ENCODE measurements around the gene CBFA2T3.

The CBFA2T3 gene

GRCh38 chr16:88899901-88900661 is 76.9 kb downstream of the CBFA2T3 start:
- H3K27ac ChIP-seq (replicated peaks): no peak overlapping the region
- no peaks in the 10 kb centered on the region for H3K27me3 ChIP-seq (ENCODE audit: insufficient read depth, poor library complexity, severe bottlenecking)
- TF ChIP-seq SPI1 (IDR thresholded peaks at IDR 0.05; ENCODE audit: borderline replicate concordance, low read depth): no peak
- TF ChIP-seq, protein P1, sequence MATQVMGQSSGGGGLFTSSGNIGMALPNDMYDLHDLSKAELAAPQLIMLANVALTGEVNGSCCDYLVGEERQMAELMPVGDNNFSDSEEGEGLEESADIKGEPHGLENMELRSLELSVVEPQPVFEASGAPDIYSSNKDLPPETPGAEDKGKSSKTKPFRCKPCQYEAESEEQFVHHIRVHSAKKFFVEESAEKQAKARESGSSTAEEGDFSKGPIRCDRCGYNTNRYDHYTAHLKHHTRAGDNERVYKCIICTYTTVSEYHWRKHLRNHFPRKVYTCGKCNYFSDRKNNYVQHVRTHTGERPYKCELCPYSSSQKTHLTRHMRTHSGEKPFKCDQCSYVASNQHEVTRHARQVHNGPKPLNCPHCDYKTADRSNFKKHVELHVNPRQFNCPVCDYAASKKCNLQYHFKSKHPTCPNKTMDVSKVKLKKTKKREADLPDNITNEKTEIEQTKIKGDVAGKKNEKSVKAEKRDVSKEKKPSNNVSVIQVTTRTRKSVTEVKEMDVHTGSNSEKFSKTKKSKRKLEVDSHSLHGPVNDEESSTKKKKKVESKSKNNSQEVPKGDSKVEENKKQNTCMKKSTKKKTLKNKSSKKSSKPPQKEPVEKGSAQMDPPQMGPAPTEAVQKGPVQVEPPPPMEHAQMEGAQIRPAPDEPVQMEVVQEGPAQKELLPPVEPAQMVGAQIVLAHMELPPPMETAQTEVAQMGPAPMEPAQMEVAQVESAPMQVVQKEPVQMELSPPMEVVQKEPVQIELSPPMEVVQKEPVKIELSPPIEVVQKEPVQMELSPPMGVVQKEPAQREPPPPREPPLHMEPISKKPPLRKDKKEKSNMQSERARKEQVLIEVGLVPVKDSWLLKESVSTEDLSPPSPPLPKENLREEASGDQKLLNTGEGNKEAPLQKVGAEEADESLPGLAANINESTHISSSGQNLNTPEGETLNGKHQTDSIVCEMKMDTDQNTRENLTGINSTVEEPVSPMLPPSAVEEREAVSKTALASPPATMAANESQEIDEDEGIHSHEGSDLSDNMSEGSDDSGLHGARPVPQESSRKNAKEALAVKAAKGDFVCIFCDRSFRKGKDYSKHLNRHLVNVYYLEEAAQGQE (IDR thresholded peaks at IDR 0.05; ENCODE audit: insufficient replicate concordance, low read depth): no peak
- no peak for TF ChIP-seq POLR2AphosphoS5 (IDR thresholded peaks at IDR 0.05; ENCODE audit: low read depth)
- TF ChIP-seq, protein P2, sequence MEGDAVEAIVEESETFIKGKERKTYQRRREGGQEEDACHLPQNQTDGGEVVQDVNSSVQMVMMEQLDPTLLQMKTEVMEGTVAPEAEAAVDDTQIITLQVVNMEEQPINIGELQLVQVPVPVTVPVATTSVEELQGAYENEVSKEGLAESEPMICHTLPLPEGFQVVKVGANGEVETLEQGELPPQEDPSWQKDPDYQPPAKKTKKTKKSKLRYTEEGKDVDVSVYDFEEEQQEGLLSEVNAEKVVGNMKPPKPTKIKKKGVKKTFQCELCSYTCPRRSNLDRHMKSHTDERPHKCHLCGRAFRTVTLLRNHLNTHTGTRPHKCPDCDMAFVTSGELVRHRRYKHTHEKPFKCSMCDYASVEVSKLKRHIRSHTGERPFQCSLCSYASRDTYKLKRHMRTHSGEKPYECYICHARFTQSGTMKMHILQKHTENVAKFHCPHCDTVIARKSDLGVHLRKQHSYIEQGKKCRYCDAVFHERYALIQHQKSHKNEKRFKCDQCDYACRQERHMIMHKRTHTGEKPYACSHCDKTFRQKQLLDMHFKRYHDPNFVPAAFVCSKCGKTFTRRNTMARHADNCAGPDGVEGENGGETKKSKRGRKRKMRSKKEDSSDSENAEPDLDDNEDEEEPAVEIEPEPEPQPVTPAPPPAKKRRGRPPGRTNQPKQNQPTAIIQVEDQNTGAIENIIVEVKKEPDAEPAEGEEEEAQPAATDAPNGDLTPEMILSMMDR (IDR thresholded peaks at IDR 0.05; ENCODE audit: insufficient read depth, low read length): no peak
- no peak for DNase-seq (ENCODE audit: low read depth in 1 of 2, low spot score in 1 of 2)
- H3K4me3 ChIP-seq (replicated peaks; ENCODE audit: insufficient read depth, low read length): no peak overlapping the region

GRCh38 chr16:88897696-88898425 is 79.1 kb downstream of the CBFA2T3 start:
- Histone ChIP-seq H3K4me3 (replicated peaks; ENCODE audit: insufficient read depth, low read length) (no peak overlapping the region), H3K27me3 (ENCODE audit: insufficient read depth, poor library complexity, severe bottlenecking) (no peaks in the 10 kb centered on the region), H3K27ac (replicated peaks) (no peak overlapping the region)
- TF ChIP-seq SPI1 (IDR thresholded peaks at IDR 0.05; ENCODE audit: borderline replicate concordance, low read depth): no peak
- no peak for TF ChIP-seq POLR2AphosphoS5 (IDR thresholded peaks at IDR 0.05; ENCODE audit: low read depth)
- TF ChIP-seq, protein P2 (IDR thresholded peaks at IDR 0.05; ENCODE audit: insufficient read depth, low read length): no peak
- no peak for TF ChIP-seq GABPA (IDR thresholded peaks at IDR 0.05; ENCODE audit: low read depth)
- TF ChIP-seq, protein P1 (IDR thresholded peaks at IDR 0.05; ENCODE audit: insufficient replicate concordance, low read depth): no peak
- DNase-seq (ENCODE audit: low read depth in 1 of 2, low spot score in 1 of 2): no peak

GRCh38 chr16:88896238-88897070 is 80.6 kb downstream of the CBFA2T3 start:
- no peak for DNase-seq (ENCODE audit: low read depth in 1 of 2, low spot score in 1 of 2)
- Histone ChIP-seq H3K27me3 (ENCODE audit: insufficient read depth, poor library complexity, severe bottlenecking) (no peaks in the 10 kb centered on the region), H3K4me3 (replicated peaks; ENCODE audit: insufficient read depth, low read length) (no peak overlapping the region), H3K27ac (replicated peaks) (no peak overlapping the region)
- TF ChIP-seq GABPA (IDR thresholded peaks at IDR 0.05; ENCODE audit: low read depth): no peak
- TF ChIP-seq, protein P1 (IDR thresholded peaks at IDR 0.05; ENCODE audit: insufficient replicate concordance, low read depth): no peak
- TF ChIP-seq SPI1 (IDR thresholded peaks at IDR 0.05; ENCODE audit: borderline replicate concordance, low read depth): no peak
- no peak for TF ChIP-seq POLR2AphosphoS5 (IDR thresholded peaks at IDR 0.05; ENCODE audit: low read depth)
- TF ChIP-seq, protein P2 (IDR thresholded peaks at IDR 0.05; ENCODE audit: insufficient read depth, low read length): no peak

Data from HL-60 (cell line).